H9 (cell line): ENCODE measurements around the gene ABCA13. TPM values are rescaled to one million over a fixed set of nuclear protein-coding genes. Genes with fewer than 3 reads are reported as not detected.

Experiments used
- DNase-seq: peaks from one replicate; pipeline ENCODE4 v3.0.0-alpha.2; 2017
- H2AFZ ChIP-seq: one replicate; pipeline ENCODE4 v1.6.1; 2013; ENCODE audit warnings: mild to moderate bottlenecking, low read length, control low read depth, moderate library complexity
- H2AK5ac ChIP-seq: 2 replicates; pipeline ENCODE4 v1.6.1; 2013; ENCODE audit warnings: low read length, control low read depth, mixed read lengths; ENCODE audit not compliant: insufficient read length
- H2BK120ac ChIP-seq: one replicate; pipeline ENCODE4 v1.6.1; 2013; ENCODE audit warnings: low read depth, mild to moderate bottlenecking, low read length, control low read depth, inconsistent platforms; ENCODE audit not compliant: poor library complexity, severe bottlenecking
- H2BK12ac ChIP-seq: 2 replicates; pipeline ENCODE4 v1.6.1; 2013; ENCODE audit warnings: low read length, control low read depth, mixed read lengths, low read depth; ENCODE audit not compliant: insufficient read length
- H2BK15ac ChIP-seq: 2 replicates; pipeline ENCODE4 v1.6.1; 2013; ENCODE audit warnings: low read depth, low read length, control low read depth
- H2BK20ac ChIP-seq: one replicate; pipeline ENCODE4 v1.6.1; 2013; ENCODE audit warnings: low read depth, mild to moderate bottlenecking, low read length, control low read depth, inconsistent platforms; ENCODE audit not compliant: poor library complexity, severe bottlenecking
- H2BK5ac ChIP-seq: 2 replicates; pipeline ENCODE4 v1.6.1; 2013; ENCODE audit warnings: low read length, control low read depth, mixed read lengths; ENCODE audit not compliant: insufficient read length
- H3K14ac ChIP-seq: 2 replicates; pipeline ENCODE4 v1.6.1; 2013; ENCODE audit warnings: low read length, control low read depth; ENCODE audit not compliant: insufficient read depth
- H3K18ac ChIP-seq: 2 replicates; pipeline ENCODE4 v1.6.1; 2013; ENCODE audit warnings: low read depth, mild to moderate bottlenecking, mixed read lengths, low read length, control low read depth; ENCODE audit not compliant: insufficient read length
- H3K23ac ChIP-seq: 2 replicates; pipeline ENCODE4 v1.6.1; 2013; ENCODE audit warnings: low read length, control low read depth, mixed read lengths, low read depth; ENCODE audit not compliant: insufficient read length
- H3K23me2 ChIP-seq: 2 replicates; pipeline ENCODE4 v1.6.1; 2013; ENCODE audit warnings: low read depth, mild to moderate bottlenecking, mixed read lengths, low read length, control low read depth; ENCODE audit not compliant: insufficient read length, poor library complexity, severe bottlenecking
- H3K27ac ChIP-seq: 2 replicates; pipeline ENCODE4 v1.5.1; 2013; ENCODE audit warnings: low read length, control low read depth, mixed read lengths, low read depth; ENCODE audit not compliant: insufficient read length
- H3K27me3 ChIP-seq: 2 replicates; pipeline ENCODE4 v1.6.1; 2013; ENCODE audit warnings: low read length, control low read depth, inconsistent platforms; ENCODE audit not compliant: insufficient read depth
- H3K4ac ChIP-seq: 2 replicates; pipeline ENCODE4 v1.6.1; 2013; ENCODE audit warnings: low read depth, mild to moderate bottlenecking, control low read depth, inconsistent platforms, low read length, moderate library complexity
- H3K4me1 ChIP-seq: 2 replicates; pipeline ENCODE4 v1.6.1; 2013; ENCODE audit warnings: low read length, control low read depth, inconsistent platforms; ENCODE audit not compliant: insufficient read depth
- H3K4me2 ChIP-seq: 2 replicates; pipeline ENCODE4 v1.6.1; 2013; ENCODE audit warnings: low read length, control low read depth, mixed read lengths; ENCODE audit not compliant: insufficient read length, insufficient read depth
- H3K56ac ChIP-seq: 2 replicates; pipeline ENCODE4 v1.6.1; 2013; ENCODE audit warnings: low read depth, mild to moderate bottlenecking, mixed read lengths, low read length, control low read depth; ENCODE audit not compliant: insufficient read length
- H3K79me1 ChIP-seq: 2 replicates; pipeline ENCODE4 v1.6.1; 2013; ENCODE audit warnings: low read depth, mild to moderate bottlenecking, moderate library complexity, low read length, control low read depth, inconsistent platforms; ENCODE audit not compliant: insufficient read depth, poor library complexity, severe bottlenecking
- H3K79me2 ChIP-seq: 2 replicates; pipeline ENCODE4 v1.6.1; 2013; ENCODE audit warnings: low read length, control low read depth, inconsistent platforms; ENCODE audit not compliant: insufficient read depth
- H3K9ac ChIP-seq: 2 replicates; pipeline ENCODE4 v1.6.1; 2013; ENCODE audit warnings: low read length, control low read depth, mixed read lengths; ENCODE audit not compliant: insufficient read length; ENCODE audit errors: extremely low read depth
- H3K9me3 ChIP-seq: one replicate; pipeline ENCODE4 v1.6.1; 2013; ENCODE audit warnings: low read depth, low read length, inconsistent platforms; ENCODE audit not compliant: control insufficient read depth
- H3T11ph ChIP-seq: one replicate; pipeline ENCODE4 v1.6.1; 2013; ENCODE audit warnings: mild to moderate bottlenecking, low read length, control low read depth, inconsistent platforms
- H4K20me1 ChIP-seq: one replicate; pipeline ENCODE4 v1.6.1; 2013; ENCODE audit not compliant: control insufficient read depth, insufficient read length, insufficient read depth
- H4K5ac ChIP-seq: 2 replicates; pipeline ENCODE4 v1.6.1; 2013; ENCODE audit warnings: low read depth, mild to moderate bottlenecking, mixed read lengths, low read length, control low read depth; ENCODE audit not compliant: insufficient read length
- H4K8ac ChIP-seq: replicated peaks from 2 replicates; pipeline ENCODE4 v1.6.1; 2013; ENCODE audit warnings: low read length, control low read depth, mixed read lengths, low read depth; ENCODE audit not compliant: insufficient read length
- H4K91ac ChIP-seq: 2 replicates; pipeline ENCODE4 v1.6.1; 2013; ENCODE audit warnings: low read depth, mild to moderate bottlenecking, moderate library complexity, mixed read lengths, low read length, control low read depth; ENCODE audit not compliant: insufficient read length
- H3K27ac Mint-ChIP-seq, 3 experiments: 2 replicates in 2 of 3; 3 replicates in 1 of 3; pipeline ENCODE4 v1.8.0; 2020 to 2021; ENCODE audit warnings: mixed read lengths in 3 of 3, mild to moderate bottlenecking in 1 of 3, moderate library complexity in 1 of 3
- H3K27me3 Mint-ChIP-seq: 2 replicates; pipeline ENCODE4 v1.8.0; 2021; ENCODE audit warnings: low read depth, mild to moderate bottlenecking, moderate library complexity, mixed read lengths
- H3K36me3 Mint-ChIP-seq, 3 experiments: 2 replicates in 2 of 3; 3 replicates in 1 of 3; pipeline ENCODE4 v1.8.0; 2020 to 2021; ENCODE audit warnings: low read depth in 3 of 3, mixed read lengths in 3 of 3; ENCODE audit not compliant: insufficient read depth in 1 of 3
- H3K4me1 Mint-ChIP-seq, 2 experiments: 2 replicates each; pipeline ENCODE4 v1.8.0; 2020; ENCODE audit warnings: mixed read lengths in 2 of 2
- H3K4me3 Mint-ChIP-seq, 2 experiments: 2 replicates in 1 of 2; 3 replicates in 1 of 2; pipeline ENCODE4 v1.8.0; 2020 to 2021; ENCODE audit warnings: mild to moderate bottlenecking in 2 of 2, mixed read lengths in 2 of 2, moderate library complexity in 1 of 2
- H3K9me3 Mint-ChIP-seq, 2 experiments: 2 replicates in 1 of 2; 3 replicates in 1 of 2; pipeline ENCODE4 v1.8.0; 2020; ENCODE audit warnings: mild to moderate bottlenecking in 2 of 2, mixed read lengths in 2 of 2, moderate library complexity in 1 of 2
- CTCF ChIP-seq: fragments of 200-600 bp; sonication (generic); conservative IDR thresholded peaks from 3 replicates; pipeline ENCODE4 v1.8.0; 2021; ENCODE audit warnings: antibody characterized with exemption, mild to moderate bottlenecking
- WGBS: extraction: QIAGEN DNeasy Blood & Tissue Kit; methylation state at CpG from one replicate; pipeline ENCODE4 v1.1.7; 2013; ENCODE audit warnings: missing lambda C conversion rate, low lambda C conversion rate, mixed read lengths; ENCODE audit not compliant: insufficient read length; ENCODE audit errors: extremely low coverage; 5-methylcytosine and 5-hydroxymethylcytosine counted together
- total RNA-seq: library from RNA; stranded (reverse); gene quantifications from 2 replicates; pipeline ENCODE4 v1.2.1, GENCODE V29; 2021

ABCA13 gene
- total RNA-seq, 1 experiment from 2014 or later = 0.11 TPM

- Mint-ChIP-seq H3K4me1 (peaks cover 4 to 18% of the 10 kb centered on the region in 2 experiments; a peak in 3 of 4 replicates), H3K4me3 (no peak overlapping the region), H3K27ac (no peak overlapping the region), H3K27me3 (no peaks in the 10 kb centered on the region), H3K36me3 (peaks cover 0 to 5% (median 3%) of the 10 kb centered on the region in 3 experiments; a peak in 4 of 7 replicates), H3K9me3 (peaks cover 9 to 17% of the 10 kb centered on the region in 2 experiments)
- H3K18ac ChIP-seq = no peak overlapping the region
- no peak overlapping the region for H2BK20ac ChIP-seq
- no peak overlapping the region for H3K23ac ChIP-seq
- H4K5ac ChIP-seq = no peak overlapping the region
- no peaks in the 10 kb centered on the region for H3K27me3 ChIP-seq
- H2BK12ac ChIP-seq = no peak overlapping the region
- no peaks in the 10 kb centered on the region for H3K4me1 ChIP-seq
- H2BK120ac ChIP-seq = no peak overlapping the region
- no peak overlapping the region for H3K4me2 ChIP-seq
- H3K4ac ChIP-seq = no peak overlapping the region
- no peak overlapping the region for H3K9ac ChIP-seq
- no peaks in the 10 kb centered on the region for H3K9me3 ChIP-seq
- no peak overlapping the region for H2AFZ ChIP-seq
- H3K79me2 ChIP-seq = no peaks in the 10 kb centered on the region
- H3K23me2 ChIP-seq = no peaks in the 10 kb centered on the region
- H3K56ac ChIP-seq = no peak overlapping the region
- H4K20me1 ChIP-seq = no peaks in the 10 kb centered on the region
- no peak overlapping the region for H3T11ph ChIP-seq
- H3K14ac ChIP-seq = no peak overlapping the region
- H3K79me1 ChIP-seq = no peaks in the 10 kb centered on the region
- H2BK5ac ChIP-seq = no peak overlapping the region
- H3K27ac ChIP-seq = no peak overlapping the region
- no peak overlapping the region for H2BK15ac ChIP-seq
- WGBS = no CpG with 5 or more reads among the region's 8 CpGs
- no peak overlapping the region for H4K8ac ChIP-seq
- no peak overlapping the region for H4K91ac ChIP-seq
- no peak overlapping the region for H2AK5ac ChIP-seq
- peak; percentile 77 for TF ChIP-seq CTCF
- no peak for DNase-seq
Observed at GRCh38 chr7:48154792-48155413, 16.4 kb upstream of the ABCA13 start.
